Right atrium auricular region (tissue), 2 donors: Measurements from ENCODE around the gene BTBD7. TPM values are rescaled to one million over a fixed set of nuclear protein-coding genes. Genes with fewer than 3 reads are reported as not detected.

Source experiments
- DNase-seq: peaks from one replicate; pipeline ENCODE4 v3.0.0-alpha.2; 2019; ENCODE audit warnings: low spot score
- H3K27ac ChIP-seq, 2 donors: fragments of 200-600 bp; sonication (generic); 1 replicate in 1 of 2; 2 replicates in 1 of 2; pipeline ENCODE4 v1.5.1; 2016 to 2019
- H3K27me3 ChIP-seq, 2 donors: fragments of 200-600 bp; sonication (generic); one replicate each; pipeline versions ENCODE4 v1.5.1 to v1.6.0; 2017 to 2019
- H3K36me3 ChIP-seq: fragments of 200-600 bp; sonication (generic); one replicate; pipeline ENCODE4 v1.5.1; 2016
- H3K4me1 ChIP-seq, 2 donors: fragments of 200-600 bp; sonication (generic); one replicate each; pipeline versions ENCODE4 v1.5.1 to v1.6.0; 2017 to 2019
- H3K4me3 ChIP-seq, 2 donors: fragments of 200-600 bp; sonication (generic); 1 replicate in 1 of 2; 2 replicates in 1 of 2; pipeline ENCODE4 v1.5.1; 2017 to 2019; ENCODE audit warnings: mild to moderate bottlenecking in 1 of 2, moderate library complexity in 1 of 2
- H3K9me3 ChIP-seq, 2 donors: fragments of 200-600 bp; sonication (generic); one replicate each; pipeline ENCODE4 v1.5.1; 2019
- total RNA-seq, 2 donors: library from RNA; depleted of rRNA; stranded (reverse); fragments of >200 nt; gene quantifications; one replicate each; pipeline ENCODE4 v1.1.0, GENCODE V29; 2016
- TF ChIP-seq, protein P1 (sequence below), 2 donors: fragments of 200-600 bp; sonication (generic); IDR thresholded peaks; one replicate each; pipeline ENCODE4 v1.5.1; 2019; ENCODE audit warnings: antibody characterized with exemption in 2 of 2

The BTBD7 gene
- total RNA-seq, 2 donors from 2014 or later = 13.3 to 17.6 TPM

DNA sequence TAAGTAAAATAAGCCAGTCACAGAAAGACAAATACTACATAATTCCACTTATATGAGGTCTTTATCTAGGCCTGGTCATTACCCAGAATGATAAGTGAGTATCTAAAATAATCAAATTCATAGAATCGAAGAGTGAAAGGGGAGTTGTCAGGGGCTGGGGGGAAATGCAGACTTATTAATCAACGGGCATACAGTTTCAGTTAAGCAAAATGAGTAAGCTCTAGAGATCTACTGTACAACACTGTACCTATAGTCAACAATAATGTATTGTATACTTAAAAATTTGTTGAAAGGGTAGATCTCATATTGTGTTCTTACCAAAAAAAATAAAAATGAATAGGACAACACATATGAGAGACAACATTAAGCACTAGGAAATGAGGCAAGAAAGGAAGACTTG is 13.3 kb downstream of the BTBD7 start:
- no peaks in the 10 kb centered on the region for H3K9me3 ChIP-seq
- H3K36me3 ChIP-seq = no peaks in the 10 kb centered on the region
- H3K4me1 ChIP-seq = peaks cover 0 to 33% of the 10 kb centered on the region in 2 donors
- no peak overlapping the region for H3K4me3 ChIP-seq
- H3K27ac ChIP-seq = no peak overlapping the region
- no peaks in the 10 kb centered on the region for H3K27me3 ChIP-seq
- TF ChIP-seq, protein P1, sequence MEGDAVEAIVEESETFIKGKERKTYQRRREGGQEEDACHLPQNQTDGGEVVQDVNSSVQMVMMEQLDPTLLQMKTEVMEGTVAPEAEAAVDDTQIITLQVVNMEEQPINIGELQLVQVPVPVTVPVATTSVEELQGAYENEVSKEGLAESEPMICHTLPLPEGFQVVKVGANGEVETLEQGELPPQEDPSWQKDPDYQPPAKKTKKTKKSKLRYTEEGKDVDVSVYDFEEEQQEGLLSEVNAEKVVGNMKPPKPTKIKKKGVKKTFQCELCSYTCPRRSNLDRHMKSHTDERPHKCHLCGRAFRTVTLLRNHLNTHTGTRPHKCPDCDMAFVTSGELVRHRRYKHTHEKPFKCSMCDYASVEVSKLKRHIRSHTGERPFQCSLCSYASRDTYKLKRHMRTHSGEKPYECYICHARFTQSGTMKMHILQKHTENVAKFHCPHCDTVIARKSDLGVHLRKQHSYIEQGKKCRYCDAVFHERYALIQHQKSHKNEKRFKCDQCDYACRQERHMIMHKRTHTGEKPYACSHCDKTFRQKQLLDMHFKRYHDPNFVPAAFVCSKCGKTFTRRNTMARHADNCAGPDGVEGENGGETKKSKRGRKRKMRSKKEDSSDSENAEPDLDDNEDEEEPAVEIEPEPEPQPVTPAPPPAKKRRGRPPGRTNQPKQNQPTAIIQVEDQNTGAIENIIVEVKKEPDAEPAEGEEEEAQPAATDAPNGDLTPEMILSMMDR (IDR thresholded peaks at IDR 0.05) = no peak
- no peak for DNase-seq

DNA sequence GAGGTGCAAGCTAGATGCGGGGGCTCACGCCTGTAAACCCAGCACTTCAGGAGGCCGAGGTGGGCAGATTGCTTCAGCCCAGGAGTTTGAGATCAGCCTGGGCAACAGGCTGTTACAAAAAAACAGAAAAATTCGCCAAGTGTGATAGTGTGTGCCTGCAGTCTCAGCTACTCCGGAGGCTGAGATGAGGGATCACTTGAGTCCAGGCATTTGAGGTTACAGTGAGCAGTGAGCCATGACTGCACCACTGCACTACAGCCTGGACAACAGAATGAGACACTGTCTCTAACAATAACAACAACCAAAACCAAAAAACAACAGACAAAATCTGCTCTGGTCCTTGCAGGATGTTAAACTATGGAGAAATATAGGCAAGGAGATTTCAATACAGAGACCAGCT is 13.9 kb downstream of the BTBD7 start:
- no peaks in the 10 kb centered on the region for H3K27me3 ChIP-seq
- no peak for DNase-seq
- H3K9me3 ChIP-seq = no peaks in the 10 kb centered on the region
- H3K36me3 ChIP-seq = no peaks in the 10 kb centered on the region
- H3K4me3 ChIP-seq = no peak overlapping the region
- TF ChIP-seq, protein P1 (IDR thresholded peaks at IDR 0.05) = no peak
- no peak overlapping the region for H3K27ac ChIP-seq
- H3K4me1 ChIP-seq = peaks cover 0 to 33% of the 10 kb centered on the region in 2 donors

DNA sequence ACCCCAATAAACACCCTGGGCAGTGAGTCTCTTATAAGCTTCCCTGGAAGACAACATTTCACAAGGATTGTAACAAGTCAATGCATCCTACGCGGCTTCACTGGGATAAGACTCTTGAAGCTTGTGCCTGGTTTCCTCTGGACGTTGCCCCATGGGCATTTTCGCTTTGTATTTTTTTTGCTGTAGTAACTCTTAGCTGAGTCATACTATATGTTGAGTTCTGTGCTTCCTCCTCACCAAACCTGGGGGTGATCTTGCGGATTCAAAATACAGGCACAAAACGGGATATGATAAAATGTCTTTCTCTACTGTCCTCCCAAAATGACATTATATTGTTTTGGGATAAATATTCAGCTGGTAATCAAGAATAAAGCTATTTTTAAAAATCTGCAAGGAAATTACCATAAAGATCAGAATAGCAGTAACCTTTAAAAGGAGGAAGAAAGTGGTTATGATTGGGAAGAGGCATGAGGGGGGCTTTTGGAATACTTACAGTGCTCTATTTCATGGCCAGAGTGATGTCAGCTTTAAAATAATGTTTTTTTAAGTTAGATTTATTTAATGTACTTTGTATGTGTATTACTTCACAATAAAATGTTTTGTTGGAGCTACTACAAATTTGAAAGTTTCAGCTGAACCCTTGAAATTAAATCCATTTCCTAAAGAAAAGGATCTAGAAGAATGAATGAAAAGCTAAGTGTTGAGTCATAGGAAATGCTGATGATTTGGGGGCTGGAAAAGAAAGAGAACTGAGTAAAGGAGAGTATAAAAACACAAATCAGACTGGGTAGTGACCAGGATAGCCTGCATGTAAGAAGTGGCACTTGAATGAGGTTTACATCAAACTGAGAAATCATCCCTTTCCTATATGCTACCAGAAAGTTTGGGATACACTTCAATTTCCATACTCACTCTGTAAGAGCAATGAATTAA is 14.7 kb downstream of the BTBD7 start:
- H3K9me3 ChIP-seq = no peaks in the 10 kb centered on the region
- H3K36me3 ChIP-seq = no peaks in the 10 kb centered on the region
- DNase-seq = no peak
- H3K27me3 ChIP-seq = no peaks in the 10 kb centered on the region
- no peak overlapping the region for H3K27ac ChIP-seq
- no peak overlapping the region for H3K4me3 ChIP-seq
- H3K4me1 ChIP-seq = peaks cover 0 to 31% of the 10 kb centered on the region in 2 donors
- TF ChIP-seq, protein P1 (IDR thresholded peaks at IDR 0.05) = no peak

DNA sequence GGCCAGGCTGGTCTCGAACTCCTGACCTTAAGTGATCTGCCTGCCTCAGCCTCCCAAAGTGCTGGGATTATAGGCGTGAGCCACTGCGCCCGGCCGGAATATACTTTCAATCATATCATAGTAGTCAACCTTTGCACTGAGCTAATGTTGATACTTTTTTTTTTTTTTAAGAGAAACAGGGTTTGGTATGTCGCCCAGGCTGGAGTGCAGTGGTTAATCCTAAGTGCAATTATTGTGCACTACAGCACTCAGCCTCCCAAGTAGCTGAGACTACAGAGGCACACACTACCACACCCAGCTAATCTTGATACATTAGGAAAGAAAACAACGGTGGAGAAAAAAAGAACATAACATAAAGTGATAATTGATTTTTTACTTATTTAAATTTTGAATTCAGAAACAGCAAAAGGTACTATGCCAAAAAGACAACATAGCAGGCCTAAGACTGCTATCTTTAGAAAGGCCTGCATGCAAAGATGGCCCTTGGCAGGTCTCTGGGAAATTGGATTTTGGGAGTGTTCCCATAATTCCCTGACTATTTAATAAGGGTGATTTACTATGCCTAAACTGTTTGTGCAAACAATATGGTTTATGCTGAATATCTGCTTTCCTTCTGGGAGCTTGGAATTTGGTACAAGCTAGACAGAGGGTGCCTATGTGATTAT is 15.5 kb downstream of the BTBD7 start:
- Histone ChIP-seq H3K4me1 (peaks cover 0 to 26% of the 10 kb centered on the region in 2 donors), H3K9me3 (no peaks in the 10 kb centered on the region), H3K27ac (no peak overlapping the region), H3K4me3 (no peak overlapping the region), H3K36me3 (no peaks in the 10 kb centered on the region), H3K27me3 (no peaks in the 10 kb centered on the region)
- TF ChIP-seq, protein P1 (IDR thresholded peaks at IDR 0.05) = no peak
- no peak for DNase-seq

DNA sequence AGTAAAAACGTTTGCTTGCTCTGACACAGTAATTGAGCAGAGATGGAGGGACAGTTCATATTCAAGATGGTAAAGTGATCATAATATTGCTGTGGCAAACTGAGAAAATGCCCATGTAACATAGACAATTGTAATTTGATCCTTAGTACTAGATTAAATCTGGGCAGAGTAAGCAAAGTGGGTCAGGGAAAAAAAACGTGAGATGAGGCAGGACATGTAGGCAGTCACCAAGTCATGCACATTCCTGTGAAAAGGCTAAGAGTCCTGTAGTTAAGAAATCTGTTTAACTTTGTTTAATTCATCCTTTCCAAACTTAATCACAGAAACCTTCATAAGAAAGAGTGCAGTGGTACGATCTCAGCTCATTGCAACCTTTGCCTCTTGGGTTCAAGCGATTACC is 16.1 kb downstream of the BTBD7 start:
- Histone ChIP-seq H3K9me3 (no peaks in the 10 kb centered on the region), H3K4me1 (peaks cover 0 to 26% of the 10 kb centered on the region in 2 donors), H3K36me3 (no peaks in the 10 kb centered on the region), H3K4me3 (no peak overlapping the region), H3K27me3 (no peaks in the 10 kb centered on the region), H3K27ac (no peak overlapping the region)
- TF ChIP-seq, protein P1 (IDR thresholded peaks at IDR 0.05) = no peak
- DNase-seq = no peak
